Gastrocnemius medialis (tissue), 4 donors: ENCODE results near the gene LMCD1. TPM values are rescaled to one million over a fixed set of nuclear protein-coding genes. Genes with fewer than 3 reads are reported as not detected.

ENCODE experiments used
- ATAC-seq, 2 donors: fragments of 150-250 bp; one replicate each; pipeline ENCODE4 v1.9.1; 2016
- DNase-seq, 2 donors: peaks; one replicate each; pipeline ENCODE4 v3.0.0-alpha.2; 2019
- H3K27ac ChIP-seq, 4 donors: fragments of 200-600 bp; sonication (generic); 1 replicate in 1 of 4; 2 replicates in 3 of 4; pipeline ENCODE4 v1.5.1; 2016 to 2018; ENCODE audit warnings: mild to moderate bottlenecking in 2 of 4, moderate library complexity in 1 of 4
- H3K27me3 ChIP-seq, 3 donors: fragments of 200-600 bp; sonication (generic) in 2 of 3; 1 replicate in 1 of 3; 2 replicates in 2 of 3; pipeline versions ENCODE4 v1.5.1 to v1.6.0; 2016 to 2019; ENCODE audit warnings: mild to moderate bottlenecking in 1 of 3, moderate library complexity in 1 of 3
- H3K36me3 ChIP-seq, 2 donors: fragments of 200-600 bp; sonication (generic) in 1 of 2; one replicate each; pipeline ENCODE4 v1.5.1; 2017 to 2018
- H3K4me1 ChIP-seq, 2 donors: fragments of 200-600 bp; sonication (generic) in 1 of 2; one replicate each; pipeline ENCODE4 v1.5.1; 2016 to 2017; ENCODE audit warnings: mild to moderate bottlenecking in 2 of 2
- H3K4me3 ChIP-seq, 4 donors: fragments of 200-600 bp; sonication (generic) in 3 of 4; 1 replicate in 1 of 4; 2 replicates in 3 of 4; pipeline ENCODE4 v1.5.1; 2016 to 2019; ENCODE audit warnings: mild to moderate bottlenecking in 2 of 4
- H3K9me3 ChIP-seq, 3 donors: fragments of 200-600 bp; sonication (generic) in 2 of 3; 1 replicate in 1 of 3; 2 replicates in 2 of 3; pipeline ENCODE4 v1.5.1; 2016 to 2019
- CTCF ChIP-seq, 5 experiments: fragments of 450-650 bp in 3 of 5; fragments of 200-600 bp in 2 of 5; sonication (generic) in 2 of 5; IDR thresholded peaks in 4 of 5; conservative IDR thresholded peaks in 1 of 5; 1 replicate in 4 of 5; 2 replicates in 1 of 5; pipeline ENCODE4 v1.5.1; 2016 to 2019; ENCODE audit warnings: antibody characterized with exemption in 5 of 5, mild to moderate bottlenecking in 3 of 5, moderate library complexity in 3 of 5
- POLR2A ChIP-seq, 2 donors: fragments of 450-650 bp; IDR thresholded peaks; one replicate each; pipeline ENCODE4 v1.6.1; 2017; ENCODE audit warnings: antibody characterized with exemption in 2 of 2, mild to moderate bottlenecking in 2 of 2, moderate library complexity in 2 of 2
- in situ Hi-C, 4 donors: fragments of 200-750 bp; cut with MboI; loops; one replicate each; pipeline versions ENCODE4 v1.15.0 to v1.8.0; 2017; ENCODE audit warnings: low sequenced_read_pairs in 4 of 4
- intact Hi-C: fragments of 100-400 bp; cut with DNase I; formaldehyde crosslinking; loops from one replicate; pipeline ENCODE4 v1.15.1; 2023; ENCODE audit warnings: low total_unique reads
- total RNA-seq, 4 donors: library from RNA; depleted of rRNA; stranded (reverse); fragments of >200 nt; gene quantifications; one replicate each; pipeline versions ENCODE4 v1.1.0 to v1.2.3, GENCODE V29; 2016

LMCD1 gene
- total RNA-seq, 4 donors from 2014 or later, result 96.0 to 581 (median 167) TPM

- Histone ChIP-seq H3K4me1 (peaks cover 85 to 91% of the 10 kb centered on the region in 2 donors), H3K36me3 (no peaks in the 10 kb centered on the region), H3K9me3 (no peaks in the 10 kb centered on the region), H3K27me3 (no peaks in the 10 kb centered on the region), H3K4me3 (no peak overlapping the region), H3K27ac (peak overlapping the region; percentile 86 to 94 (median 88))
- intact Hi-C loops, result loop anchor here (1.0 to 10.0 kb wide), 3 partner anchors 85 to 1599 kb away; partner anchors contain the start of gene SETD5
- ATAC-seq (peak in 1 of 2 donors; percentile 16), DNase-seq (peak; percentile 45 to 49)
- no peak for TF ChIP-seq CTCF (IDR thresholded peaks at IDR 0.05 in 4 of 5, conservative IDR thresholded peaks at IDR 0.05 in 1 of 5)
- TF ChIP-seq POLR2A (IDR thresholded peaks at IDR 0.05), result no peak
- in situ Hi-C loops, result loop anchor here in 2 of 4 donors (10.0 kb wide), 1 partner anchor 91 kb away; the partner anchor contains the start of gene LMCD1 (in 2 of the 2)
Observed at GRCh38 chr3:8595695-8596115, 94.1 kb downstream of the LMCD1 start.

- intact Hi-C loops (loop anchor here (1.0 to 10.0 kb wide), 3 partner anchors 86 to 1598 kb away; partner anchors contain the start of gene SETD5), in situ Hi-C loops (loop anchor here in 2 of 4 donors (10.0 kb wide), 1 partner anchor 92 kb away; the partner anchor contains the start of gene LMCD1 (in 2 of the 2))
- Histone ChIP-seq H3K27ac (peak overlapping the region; percentile 86 to 94 (median 88)), H3K4me1 (peaks cover 77 to 83% of the 10 kb centered on the region in 2 donors), H3K36me3 (no peaks in the 10 kb centered on the region), H3K4me3 (no peak overlapping the region), H3K9me3 (no peaks in the 10 kb centered on the region), H3K27me3 (no peaks in the 10 kb centered on the region)
- DNase-seq (peak; percentile 68 to 84), ATAC-seq (peak; percentile 12 to 22)
- TF ChIP-seq CTCF (IDR thresholded peaks at IDR 0.05 in 4 of 5, conservative IDR thresholded peaks at IDR 0.05 in 1 of 5) (no peak), POLR2A (IDR thresholded peaks at IDR 0.05) (no peak)
Observed at GRCh38 chr3:8596321-8597218, 94.9 kb downstream of the LMCD1 start.

GRCh38 chr3:8597219-8597853 lies 95.7 kb downstream of the LMCD1 start:
- intact Hi-C loops, result loop anchor here (5.0 to 10.0 kb wide), 2 partner anchors 800 to 1597 kb away; partner anchors contain the start of gene SETD5
- H3K4me3 ChIP-seq, result no peak overlapping the region
- no peaks in the 10 kb centered on the region for H3K27me3 ChIP-seq
- no peaks in the 10 kb centered on the region for H3K9me3 ChIP-seq
- ATAC-seq, result no peak
- in situ Hi-C loops, result loop anchor here in 2 of 4 donors (10.0 kb wide), 1 partner anchor 93 kb away; the partner anchor contains the start of gene LMCD1 (in 2 of the 2)
- no peak for DNase-seq
- peak overlapping the region; percentile 86 to 94 (median 88) for H3K27ac ChIP-seq
- peaks cover 70 to 75% of the 10 kb centered on the region in 2 donors for H3K4me1 ChIP-seq
- H3K36me3 ChIP-seq, result no peaks in the 10 kb centered on the region
- TF ChIP-seq CTCF (IDR thresholded peaks at IDR 0.05 in 4 of 5, conservative IDR thresholded peaks at IDR 0.05 in 1 of 5), result no peak
- no peak for TF ChIP-seq POLR2A (IDR thresholded peaks at IDR 0.05)

- DNase-seq (peak; percentile 67 to 80), ATAC-seq (peak; percentile 70 to 75)
- no peaks in the 10 kb centered on the region for H3K9me3 ChIP-seq
- H3K27ac ChIP-seq, result peak overlapping the region; percentile 86 to 94 (median 88)
- no peak overlapping the region for H3K4me3 ChIP-seq
- H3K36me3 ChIP-seq, result no peaks in the 10 kb centered on the region
- in situ Hi-C loops (loop anchor here in 2 of 4 donors (10.0 kb wide), 1 partner anchor 94 kb away; the partner anchor contains the start of gene LMCD1 (in 2 of the 2)), intact Hi-C loops (loop anchor here (1.0 to 10.0 kb wide), 3 partner anchors 111 to 1596 kb away; partner anchors contain the start of gene SETD5)
- H3K27me3 ChIP-seq, result no peaks in the 10 kb centered on the region
- H3K4me1 ChIP-seq, result peaks cover 63 to 70% of the 10 kb centered on the region in 2 donors
- TF ChIP-seq CTCF (IDR thresholded peaks at IDR 0.05 in 4 of 5, conservative IDR thresholded peaks at IDR 0.05 in 1 of 5), result no peak
- peak in 1 of 2 donors; percentile 19 for TF ChIP-seq POLR2A (IDR thresholded peaks at IDR 0.05)
Observed at GRCh38 chr3:8599146-8599545, 97.5 kb downstream of the LMCD1 start.
